Kidney glomerular epithelial cell (primary cell): ENCODE measurements around the gene TIGD1.
"Not testable (repeated sequence)": the region's sequence is repeated elsewhere in the genome, so short reads cannot be mapped to it uniquely, and the experiment has no call there.

ENCODE experiments used
- DNase-seq: peaks from one replicate; lab custom pipeline; 2025; lab: John Stamatoyannopoulos, UW

The TIGD1 gene

GRCh38 chr2:232539298-232540231 is 10.8 kb downstream of the TIGD1 start, which contains the start of gene CHRNG:
Gene CHRNG, plus strand, starts transcription at chr2:232539692. Its CDS starts 56 bp downstream, at chr2:232539748.
- no peak for DNase-seq

- no peak for DNase-seq
Observed at GRCh38 chr2:232538671-232539070, 11.7 kb downstream of the TIGD1 start.

GRCh38 chr2:232537499-232537898 is 12.9 kb downstream of the TIGD1 start:
- DNase-seq: no peak

- DNase-seq: no peak
Observed at GRCh38 chr2:232537079-232537478, 13.3 kb downstream of the TIGD1 start.

- DNase-seq: no peak
Observed at GRCh38 chr2:232535761-232536530, 14.4 kb downstream of the TIGD1 start.

DNA sequence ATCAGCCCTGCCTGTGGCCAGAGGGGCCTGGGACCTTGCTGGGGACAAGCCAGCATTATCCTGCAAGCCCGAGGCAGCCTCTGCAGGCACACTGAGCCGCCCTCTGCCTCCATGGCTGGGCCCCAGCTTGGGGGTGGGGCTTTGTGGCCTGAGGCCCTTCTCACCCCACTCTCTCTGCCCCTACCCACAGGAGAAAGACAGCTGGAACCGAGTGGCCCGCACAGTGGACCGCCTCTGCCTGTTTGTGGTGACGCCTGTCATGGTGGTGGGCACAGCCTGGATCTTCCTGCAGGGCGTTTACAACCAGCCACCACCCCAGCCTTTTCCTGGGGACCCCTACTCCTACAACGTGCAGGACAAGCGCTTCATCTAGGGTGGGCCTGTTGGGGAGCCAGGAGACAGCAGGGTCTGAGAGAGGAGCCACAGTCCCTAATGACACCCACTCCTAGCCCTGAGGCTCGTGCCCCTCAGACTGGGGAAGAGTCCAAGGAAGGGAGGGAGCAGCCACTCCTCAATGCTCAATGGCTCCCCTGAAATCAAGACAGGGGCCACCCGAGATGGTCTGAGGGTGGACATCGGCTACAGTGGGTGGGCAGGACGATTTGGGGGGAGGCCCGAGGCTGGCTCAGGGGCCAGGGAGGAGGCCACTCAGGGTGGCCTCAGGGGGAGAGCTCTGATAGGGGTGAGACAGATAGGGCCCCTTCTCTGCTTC is 15.3 kb downstream of the TIGD1 start:
- DNase-seq: no peak

DNA sequence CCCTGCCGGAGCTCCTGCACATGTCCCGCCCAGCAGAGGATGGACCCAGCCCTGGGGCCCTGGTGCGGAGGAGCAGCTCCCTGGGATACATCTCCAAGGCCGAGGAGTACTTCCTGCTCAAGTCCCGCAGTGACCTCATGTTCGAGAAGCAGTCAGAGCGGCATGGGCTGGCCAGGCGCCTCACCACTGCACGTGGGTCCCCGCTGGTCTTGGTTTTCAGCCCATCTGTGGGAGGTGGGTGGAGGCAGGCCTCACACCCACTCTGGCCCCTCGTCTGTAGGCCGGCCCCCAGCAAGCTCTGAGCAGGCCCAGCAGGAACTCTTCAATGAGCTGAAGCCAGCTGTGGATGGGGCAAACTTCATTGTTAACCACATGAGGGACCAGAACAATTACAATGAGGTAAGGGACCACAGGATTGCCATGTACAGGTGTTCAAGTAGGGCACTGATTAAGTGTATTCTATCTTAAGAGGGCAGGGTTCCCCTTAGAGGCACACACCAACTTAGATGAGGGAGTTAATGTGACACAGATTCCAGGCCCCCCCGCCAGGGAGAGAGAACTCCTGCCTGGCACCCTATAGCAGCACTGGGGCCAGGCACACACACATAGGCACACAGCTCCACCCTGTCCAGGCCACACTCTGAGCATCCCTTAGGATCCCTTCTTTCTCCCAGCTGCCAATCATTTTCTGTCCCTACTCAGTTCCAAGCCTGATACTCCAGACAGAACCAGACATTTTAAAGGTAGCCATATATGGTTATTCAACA is 16.2 kb downstream of the TIGD1 start:
- DNase-seq: no peak

- DNase-seq: not testable (repeated sequence)
Observed at GRCh38 chr2:232532821-232533220, 17.5 kb downstream of the TIGD1 start.

GRCh38 chr2:232532419-232532818 is 17.9 kb downstream of the TIGD1 start:
- no peak for DNase-seq

- no peak for DNase-seq
Observed at GRCh38 chr2:232530626-232531260, 19.6 kb downstream of the TIGD1 start.

DNA sequence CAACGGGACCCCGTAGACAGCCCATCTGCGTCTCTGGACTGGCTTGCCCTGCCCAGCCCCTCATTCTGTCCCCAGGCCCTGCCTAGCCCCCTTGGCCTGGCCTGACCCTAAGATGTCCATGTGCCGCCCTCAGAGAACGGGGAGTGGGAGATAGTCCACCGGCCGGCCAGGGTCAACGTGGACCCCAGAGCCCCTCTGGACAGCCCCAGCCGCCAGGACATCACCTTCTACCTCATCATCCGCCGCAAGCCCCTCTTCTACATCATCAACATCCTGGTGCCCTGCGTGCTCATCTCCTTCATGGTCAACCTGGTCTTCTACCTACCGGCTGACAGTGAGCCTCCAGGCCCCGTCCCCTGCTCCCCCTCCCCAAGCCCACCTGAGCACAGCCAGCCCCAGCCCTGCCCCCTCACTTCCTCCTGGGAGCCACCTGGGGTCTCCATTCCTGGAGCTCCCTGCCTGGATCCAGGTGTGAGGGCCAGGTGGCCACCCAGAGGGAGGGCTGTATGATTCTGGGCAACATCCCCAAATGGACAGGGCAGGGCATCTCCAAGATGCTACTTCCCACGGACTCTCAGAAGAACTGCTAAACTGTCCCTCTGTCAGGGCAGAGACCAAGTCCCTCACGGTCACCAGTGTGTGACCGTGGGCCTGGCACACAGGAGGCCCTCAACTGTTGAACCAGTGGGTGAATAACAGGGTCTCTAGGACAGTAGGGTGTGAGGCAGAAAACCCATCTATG is 20.4 kb downstream of the TIGD1 start:
- no peak for DNase-seq

DNA sequence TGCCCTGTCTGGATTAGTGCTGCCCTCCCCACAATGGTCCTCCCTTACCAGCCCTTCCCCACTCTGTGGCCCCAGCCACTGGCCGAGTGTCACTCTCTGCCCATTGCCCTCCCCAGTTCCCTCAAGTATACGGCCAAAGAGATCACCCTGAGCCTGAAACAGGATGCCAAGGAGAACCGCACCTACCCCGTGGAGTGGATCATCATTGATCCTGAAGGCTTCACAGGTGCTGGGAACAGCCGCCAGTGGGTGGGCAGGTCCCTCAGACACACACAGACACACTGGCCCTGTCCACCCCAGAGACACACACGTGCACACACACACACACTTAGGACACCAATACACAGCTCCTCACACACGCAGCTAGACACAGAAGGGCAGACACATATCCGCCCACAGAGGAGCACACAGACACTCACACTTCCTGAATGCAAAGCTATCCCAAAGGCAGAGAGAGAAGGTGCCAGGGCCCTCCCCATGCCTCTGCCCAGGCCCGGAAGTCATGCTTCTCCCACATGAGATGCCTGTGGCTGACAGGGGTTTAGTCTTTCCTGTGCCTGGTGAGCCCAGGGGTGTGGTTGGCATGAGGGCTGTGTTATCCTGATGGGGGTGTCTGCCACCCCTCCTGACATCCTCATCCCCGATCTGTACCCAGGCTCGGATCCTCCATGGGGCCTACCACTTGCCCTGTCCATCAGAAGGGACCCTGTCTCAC is 21.5 kb downstream of the TIGD1 start:
- no peak for DNase-seq

DNA sequence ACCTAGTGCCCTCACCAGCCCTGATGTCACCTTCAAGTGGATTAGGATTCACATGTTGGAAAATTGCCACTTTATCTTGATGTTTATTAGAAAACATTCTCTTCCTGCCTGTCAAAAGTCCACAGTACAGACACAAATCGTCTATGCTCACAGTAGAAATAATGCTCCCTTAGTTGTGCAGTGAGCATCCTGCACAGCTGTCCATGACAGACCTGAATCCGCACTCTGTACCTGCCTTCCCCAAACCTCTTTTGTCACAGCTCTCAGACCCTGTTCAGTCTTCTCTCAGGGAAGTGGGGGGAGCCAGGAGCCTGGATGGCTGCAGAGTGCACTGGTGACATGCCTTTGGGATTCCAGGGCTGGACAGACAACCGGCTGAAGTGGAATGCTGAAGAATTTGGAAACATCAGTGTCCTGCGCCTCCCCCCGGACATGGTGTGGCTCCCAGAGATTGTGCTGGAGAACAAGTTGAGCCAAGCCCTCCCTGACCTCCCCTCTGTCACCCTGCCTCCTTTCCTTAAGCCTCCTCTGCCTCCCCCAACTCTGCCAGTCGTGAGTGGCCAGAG is 22.4 kb downstream of the TIGD1 start:
- no peak for DNase-seq

- no peak for DNase-seq
Observed at GRCh38 chr2:232526372-232526941, 23.9 kb downstream of the TIGD1 start.

DNA sequence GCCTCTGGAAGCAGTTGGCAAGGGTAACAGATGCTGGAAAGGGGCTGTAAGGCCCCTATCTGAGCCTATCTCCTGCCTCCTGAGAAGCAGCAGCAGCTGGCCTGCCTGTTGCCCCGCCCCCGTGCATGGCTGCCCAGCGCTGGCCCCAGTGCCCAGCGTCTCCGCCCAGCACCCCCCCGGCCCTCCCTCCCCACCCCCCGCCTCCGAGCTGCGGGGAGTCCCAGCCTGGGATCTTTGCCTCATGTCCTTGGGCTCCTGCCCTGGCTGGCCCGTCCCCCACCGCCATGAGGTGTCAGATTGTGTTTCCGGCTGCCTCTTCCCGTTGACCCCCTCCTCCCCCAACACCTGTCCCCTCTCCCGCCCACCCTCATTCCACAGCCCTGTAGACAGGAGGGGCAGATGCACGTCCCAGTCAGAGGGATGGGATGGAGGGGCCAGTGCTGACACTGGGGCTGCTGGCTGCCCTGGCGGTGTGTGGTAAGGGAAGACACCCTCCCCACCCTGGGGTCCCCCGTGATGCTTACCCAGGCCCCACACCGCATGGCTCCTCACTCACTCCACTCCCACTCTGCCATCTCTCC is 24.5 kb downstream of the TIGD1 start, which contains the start of gene CHRND:
Gene CHRND (plus strand): TSS at position 370 of the 581 bp plus-strand sequence. CDS start 56 bp downstream, at position 426.
- DNase-seq: no peak

DNA sequence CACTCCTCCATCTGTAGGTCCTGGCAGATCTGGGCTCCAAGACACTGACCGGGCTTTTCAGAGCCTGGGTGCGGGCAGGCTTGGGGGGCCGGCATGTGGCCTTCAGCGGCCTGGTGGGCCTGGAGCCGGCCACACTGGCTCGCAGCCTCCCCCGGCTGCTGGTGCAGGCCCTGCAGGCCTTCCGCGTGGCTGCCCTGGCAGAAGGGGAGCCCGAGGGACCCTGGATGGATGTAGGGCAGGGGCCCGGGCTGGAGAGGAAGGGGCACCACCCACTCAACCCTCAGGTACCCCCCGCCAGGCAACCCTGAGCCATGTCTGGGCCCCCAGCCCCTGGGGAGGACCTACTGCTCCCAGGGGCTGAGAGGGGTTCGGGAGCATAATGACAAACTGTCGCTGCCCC is 25.2 kb downstream of the TIGD1 start:
- no peak for DNase-seq

- no peak for DNase-seq
Observed at GRCh38 chr2:232524771-232525170, 25.6 kb downstream of the TIGD1 start.
